ENCODE results near the gene WDCP. TPM values are rescaled to one million over a fixed set of nuclear protein-coding genes. Genes with fewer than 3 reads are reported as not detected.
"Not testable (repeated sequence)": the region's sequence is repeated elsewhere in the genome, so short reads cannot be mapped to it uniquely, and the experiment has no call there.

Gene WDCP
- total and polyA plus RNA-seq, 5 donors from 2014 or later: 3.4 to 11.0 (median 5.3) TPM

DNA sequence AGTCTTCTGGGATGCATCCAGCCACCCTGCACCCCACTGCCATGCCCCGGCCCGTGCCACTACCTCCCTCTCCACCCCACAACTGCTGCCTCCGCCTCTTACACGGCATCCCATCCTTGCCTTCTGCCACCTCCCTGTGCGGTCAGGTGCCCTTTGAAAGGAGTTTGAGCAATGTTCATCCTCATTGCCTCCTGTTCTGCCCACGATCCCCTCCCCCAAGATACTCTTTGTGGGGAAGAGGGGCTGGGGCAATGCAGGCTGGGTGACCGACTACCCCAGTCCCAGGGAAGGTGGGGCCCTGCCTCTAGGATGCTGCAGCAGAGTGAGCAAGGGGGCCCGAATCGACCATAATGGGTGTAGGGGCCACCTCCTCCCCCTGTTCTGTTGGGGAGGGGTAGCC, 28.9 kb downstream of the WDCP start:
- DNase-seq: no peak
- peaks cover 16% of the 10 kb centered on the region for H3K36me3 Mint-ChIP-seq
- Histone ChIP-seq H3K27ac (ENCODE audit: insufficient read depth, low read length, poor library complexity, severe bottlenecking) (no peak overlapping the region), H3K36me3 (ENCODE audit: control insufficient read depth, insufficient read depth, low read length) (peaks cover 4% of the 10 kb centered on the region), H3K27me3 (ENCODE audit: control insufficient read depth, insufficient read depth, low read length) (no peaks in the 10 kb centered on the region), H3K4me3 (ENCODE audit: low read depth, low read length) (no peak overlapping the region), H3K9me3 (ENCODE audit: control insufficient read depth in 2 of 2, low read length in 2 of 2) (no peaks in the 10 kb centered on the region), H3K4me1 (ENCODE audit: control insufficient read depth, insufficient read depth, low read length, poor library complexity, severe bottlenecking) (no peaks in the 10 kb centered on the region)
- ATAC-seq (ENCODE audit: low read depth in 2 of 2): no peak
- peaks cover 0 to 4% (median 1%) of the 10 kb centered on the region in 4 donors for H3K4me1 Mint-ChIP-seq
- H3K4me3 Mint-ChIP-seq: no peak overlapping the region
- H3K27me3 Mint-ChIP-seq: peaks cover under 1% of the 10 kb centered on the region
- H3K27ac Mint-ChIP-seq: no peak overlapping the region
- no peaks in the 10 kb centered on the region for H3K9me3 Mint-ChIP-seq

DNA sequence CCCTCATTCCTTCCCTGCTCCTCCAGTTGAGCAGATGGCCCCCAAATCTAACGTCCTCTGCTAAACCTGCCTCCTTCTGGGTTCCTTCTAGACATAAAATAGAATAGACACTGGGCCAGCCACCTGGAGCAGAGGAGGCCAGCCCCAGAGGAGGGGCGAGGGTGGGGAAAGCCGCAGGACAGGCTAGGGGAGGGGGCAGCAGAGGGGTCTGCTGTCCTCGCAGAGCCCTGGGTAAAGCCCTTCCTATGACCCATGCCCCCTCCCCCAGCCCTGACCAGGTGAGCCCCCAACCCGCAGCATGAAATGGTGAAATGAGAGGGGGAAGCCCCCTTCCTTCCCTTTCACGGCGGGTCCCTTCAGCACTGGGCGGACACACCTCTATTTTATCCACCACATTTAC, 29.5 kb downstream of the WDCP start:
- Mint-ChIP-seq H3K36me3 (peaks cover 11% of the 10 kb centered on the region), H3K4me3 (no peak overlapping the region), H3K4me1 (peaks cover 0 to 4% (median 1%) of the 10 kb centered on the region in 4 donors), H3K9me3 (no peaks in the 10 kb centered on the region), H3K27me3 (peaks cover 6% of the 10 kb centered on the region), H3K27ac (no peak overlapping the region)
- DNase-seq (no peak), ATAC-seq (ENCODE audit: low read depth in 2 of 2) (no peak)
- no peak overlapping the region for H3K27ac ChIP-seq (ENCODE audit: insufficient read depth, low read length, poor library complexity, severe bottlenecking)
- no peaks in the 10 kb centered on the region for H3K4me1 ChIP-seq (ENCODE audit: control insufficient read depth, insufficient read depth, low read length, poor library complexity, severe bottlenecking)
- peaks cover 2% of the 10 kb centered on the region for H3K36me3 ChIP-seq (ENCODE audit: control insufficient read depth, insufficient read depth, low read length)
- peaks cover under 1% of the 10 kb centered on the region for H3K27me3 ChIP-seq (ENCODE audit: control insufficient read depth, insufficient read depth, low read length)
- no peak overlapping the region for H3K4me3 ChIP-seq (ENCODE audit: low read depth, low read length)
- no peaks in the 10 kb centered on the region for H3K9me3 ChIP-seq (ENCODE audit: control insufficient read depth in 2 of 2, low read length in 2 of 2)

DNA sequence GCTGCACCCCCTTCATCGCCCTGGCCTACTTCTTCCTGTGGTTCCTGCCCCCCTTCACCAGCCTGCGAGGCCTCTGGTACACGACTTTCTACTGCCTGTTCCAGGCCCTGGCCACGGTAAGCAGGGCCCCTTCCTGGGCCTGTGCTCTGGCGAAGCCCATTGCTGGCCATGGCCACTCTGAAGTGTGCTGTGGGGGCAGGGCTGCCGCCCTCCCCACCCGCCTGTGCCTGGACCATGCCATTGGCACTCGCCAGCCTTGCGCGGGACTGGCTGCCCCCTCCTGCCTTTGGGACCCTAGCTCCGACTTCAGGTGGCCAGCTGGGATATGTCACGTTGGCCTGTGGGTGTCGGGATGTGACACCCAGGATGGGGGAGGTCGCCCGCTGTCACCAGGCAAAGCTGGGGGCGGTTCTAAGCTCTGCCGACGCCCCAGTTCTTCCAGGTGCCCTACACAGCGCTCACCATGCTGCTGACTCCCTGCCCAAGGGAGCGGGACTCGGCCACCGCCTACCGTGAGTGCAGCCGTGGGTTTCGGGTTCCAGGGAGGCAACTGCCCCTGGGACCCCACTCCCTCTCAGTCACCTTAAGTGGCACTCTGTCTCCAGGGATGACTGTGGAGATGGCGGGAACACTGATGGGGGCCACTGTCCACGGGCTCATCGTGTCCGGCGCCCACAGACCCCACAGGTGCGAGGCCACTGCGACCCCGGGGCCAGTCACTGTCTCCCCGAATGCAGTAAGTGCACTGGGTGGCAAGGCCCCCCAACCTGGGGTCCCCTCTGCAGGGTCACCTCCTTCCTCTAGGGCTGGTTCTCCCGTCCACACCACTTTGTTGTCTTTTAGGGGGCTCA, 30.1 kb downstream of the WDCP start:
- peaks cover 5% of the 10 kb centered on the region for H3K27me3 ChIP-seq (ENCODE audit: control insufficient read depth, insufficient read depth, low read length)
- no peak for ATAC-seq (ENCODE audit: low read depth in 2 of 2)
- H3K4me1 Mint-ChIP-seq: peaks cover 0 to 4% (median 1%) of the 10 kb centered on the region in 4 donors

DNA sequence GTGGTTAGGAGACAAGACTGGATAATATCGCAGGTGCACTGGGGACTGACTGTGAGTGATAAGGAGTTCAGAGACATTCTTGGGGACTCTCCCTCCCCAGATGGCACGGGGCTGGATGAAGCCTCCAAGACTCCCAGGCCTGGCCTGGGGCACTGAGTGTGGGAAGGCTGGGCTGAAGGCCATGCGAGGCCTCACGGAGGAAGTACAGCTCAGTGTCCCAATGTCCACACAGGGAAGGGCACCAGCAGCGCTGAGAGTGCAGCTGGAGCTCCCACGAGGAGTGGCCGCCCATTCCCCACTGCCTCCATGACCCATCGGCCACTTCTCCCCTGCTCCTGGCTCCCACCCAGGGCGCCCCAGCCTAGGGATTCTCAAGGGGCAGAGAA, 30.8 kb downstream of the WDCP start:
- no peaks in the 10 kb centered on the region for H3K36me3 ChIP-seq (ENCODE audit: control insufficient read depth, insufficient read depth, low read length)
- H3K27me3 ChIP-seq (ENCODE audit: control insufficient read depth, insufficient read depth, low read length): peaks cover 5% of the 10 kb centered on the region
- H3K4me1 ChIP-seq (ENCODE audit: control insufficient read depth, insufficient read depth, low read length, poor library complexity, severe bottlenecking): no peaks in the 10 kb centered on the region
- no peak overlapping the region for H3K27ac ChIP-seq (ENCODE audit: insufficient read depth, low read length, poor library complexity, severe bottlenecking)
- H3K4me1 Mint-ChIP-seq: peaks cover 0 to 4% (median 2%) of the 10 kb centered on the region in 4 donors
- no peaks in the 10 kb centered on the region for H3K9me3 Mint-ChIP-seq
- no peak overlapping the region for H3K4me3 Mint-ChIP-seq
- peaks cover 16% of the 10 kb centered on the region for H3K27me3 Mint-ChIP-seq
- DNase-seq (no peak), ATAC-seq (ENCODE audit: low read depth in 2 of 2) (no peak)
- no peak overlapping the region for H3K4me3 ChIP-seq (ENCODE audit: low read depth, low read length)
- no peak overlapping the region for H3K27ac Mint-ChIP-seq
- H3K36me3 Mint-ChIP-seq: peaks cover 3% of the 10 kb centered on the region
- no peaks in the 10 kb centered on the region for H3K9me3 ChIP-seq (ENCODE audit: control insufficient read depth in 2 of 2, low read length in 2 of 2)

More for the DNA sequence above, 30.1 kb downstream of the WDCP start:
- no peak overlapping the region for H3K27ac ChIP-seq (ENCODE audit: insufficient read depth, low read length, poor library complexity, severe bottlenecking)
- H3K4me3 ChIP-seq (ENCODE audit: low read depth, low read length): no peak overlapping the region
- no peaks in the 10 kb centered on the region for H3K9me3 ChIP-seq (ENCODE audit: control insufficient read depth in 2 of 2, low read length in 2 of 2)
- H3K27ac Mint-ChIP-seq: no peak overlapping the region
- peaks cover 5% of the 10 kb centered on the region for H3K36me3 Mint-ChIP-seq
- no peaks in the 10 kb centered on the region for H3K4me1 ChIP-seq (ENCODE audit: control insufficient read depth, insufficient read depth, low read length, poor library complexity, severe bottlenecking)
- H3K36me3 ChIP-seq (ENCODE audit: control insufficient read depth, insufficient read depth, low read length): no peaks in the 10 kb centered on the region
- no peak for DNase-seq
- H3K27me3 Mint-ChIP-seq: peaks cover 9% of the 10 kb centered on the region
- H3K4me3 Mint-ChIP-seq: no peak overlapping the region
- H3K9me3 Mint-ChIP-seq: no peaks in the 10 kb centered on the region

DNA sequence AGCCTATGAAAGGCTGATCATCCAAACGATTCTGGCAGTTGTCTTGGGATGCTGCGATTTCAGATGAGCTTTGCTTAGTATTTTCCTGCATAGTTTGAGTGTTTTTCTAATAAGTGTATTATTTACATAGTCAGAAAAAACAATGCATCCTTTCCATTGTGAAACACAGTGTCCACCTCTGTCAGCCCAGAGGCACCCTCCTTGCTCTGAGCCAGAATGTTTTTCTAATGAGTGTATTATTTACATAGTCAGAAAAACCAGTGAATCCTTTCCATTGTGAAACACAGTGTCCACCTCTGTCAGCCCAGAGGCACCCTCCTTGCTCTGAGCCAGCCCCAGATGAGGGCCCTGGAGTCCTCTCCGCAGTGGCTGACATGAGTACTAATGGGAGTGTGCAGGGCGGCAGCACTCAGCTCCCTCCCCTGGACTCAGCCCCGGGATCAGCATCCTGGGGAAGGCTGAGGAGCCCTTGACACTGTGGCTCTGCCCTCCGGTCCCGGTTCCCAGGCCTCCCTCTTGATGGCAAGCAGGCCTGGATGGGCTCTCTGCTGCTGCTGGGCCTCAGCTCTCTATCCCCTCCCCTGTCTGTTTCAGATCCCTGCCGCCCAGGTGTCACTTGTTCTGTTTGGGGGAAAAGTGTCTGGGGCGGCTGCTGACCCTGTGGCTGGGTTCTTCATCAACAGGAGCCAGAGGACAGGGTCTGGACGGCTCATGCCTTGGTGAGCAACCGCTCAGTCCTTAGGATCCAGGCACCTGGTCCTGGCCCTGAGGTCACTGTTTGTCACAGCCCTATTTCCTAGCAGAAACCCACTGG, 31.4 kb downstream of the WDCP start:
- peaks cover 0 to 4% (median 3%) of the 10 kb centered on the region in 4 donors for H3K4me1 Mint-ChIP-seq
- no peaks in the 10 kb centered on the region for H3K9me3 ChIP-seq (ENCODE audit: control insufficient read depth in 2 of 2, low read length in 2 of 2)
- H3K4me1 ChIP-seq (ENCODE audit: control insufficient read depth, insufficient read depth, low read length, poor library complexity, severe bottlenecking): peaks cover 1% of the 10 kb centered on the region
- DNase-seq (no peak), ATAC-seq (ENCODE audit: low read depth in 2 of 2) (no peak)
- peaks cover 22% of the 10 kb centered on the region for H3K27me3 Mint-ChIP-seq
- H3K27ac Mint-ChIP-seq: no peak overlapping the region
- H3K4me3 ChIP-seq (ENCODE audit: low read depth, low read length): no peak overlapping the region
- peaks cover 3% of the 10 kb centered on the region for H3K36me3 Mint-ChIP-seq
- peaks cover 7% of the 10 kb centered on the region for H3K27me3 ChIP-seq (ENCODE audit: control insufficient read depth, insufficient read depth, low read length)
- H3K36me3 ChIP-seq (ENCODE audit: control insufficient read depth, insufficient read depth, low read length): no peaks in the 10 kb centered on the region
- H3K27ac ChIP-seq (ENCODE audit: insufficient read depth, low read length, poor library complexity, severe bottlenecking): no peak overlapping the region
- H3K4me3 Mint-ChIP-seq: no peak overlapping the region
- H3K9me3 Mint-ChIP-seq: no peaks in the 10 kb centered on the region

DNA sequence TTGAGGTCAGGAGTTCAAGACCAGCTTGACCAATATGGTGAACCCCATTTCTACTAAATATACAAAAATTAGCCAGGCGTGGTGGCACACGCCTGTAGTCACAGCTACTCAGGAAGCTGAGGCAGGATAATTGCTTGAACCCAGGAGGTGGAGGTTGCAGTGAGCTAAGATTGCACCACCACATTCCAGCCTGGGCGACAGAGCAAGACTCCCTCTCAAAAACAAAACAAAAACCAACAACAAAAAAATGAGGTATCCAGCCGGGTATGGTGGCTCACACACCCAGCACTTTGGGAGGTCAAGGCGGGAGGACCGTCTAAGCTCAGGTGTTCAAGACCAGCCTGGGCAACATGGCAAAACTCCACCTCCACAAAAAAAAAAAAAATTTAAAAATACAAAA, 32.3 kb downstream of the WDCP start:
- ATAC-seq (ENCODE audit: low read depth in 2 of 2); DNase-seq; H3K9me3 ChIP-seq (ENCODE audit: control insufficient read depth in 2 of 2, low read length in 2 of 2); H3K27me3 ChIP-seq (ENCODE audit: control insufficient read depth, insufficient read depth, low read length); H3K4me1 ChIP-seq (ENCODE audit: control insufficient read depth, insufficient read depth, low read length, poor library complexity, severe bottlenecking); H3K9me3 Mint-ChIP-seq; H3K27ac ChIP-seq (ENCODE audit: insufficient read depth, low read length, poor library complexity, severe bottlenecking); H3K36me3 Mint-ChIP-seq; H3K36me3 ChIP-seq (ENCODE audit: control insufficient read depth, insufficient read depth, low read length); H3K4me1 Mint-ChIP-seq; H3K27ac Mint-ChIP-seq; H3K4me3 Mint-ChIP-seq; H3K4me3 ChIP-seq (ENCODE audit: low read depth, low read length): not testable (repeated sequence)
- H3K27me3 Mint-ChIP-seq: peaks cover 23% of the 10 kb centered on the region

DNA sequence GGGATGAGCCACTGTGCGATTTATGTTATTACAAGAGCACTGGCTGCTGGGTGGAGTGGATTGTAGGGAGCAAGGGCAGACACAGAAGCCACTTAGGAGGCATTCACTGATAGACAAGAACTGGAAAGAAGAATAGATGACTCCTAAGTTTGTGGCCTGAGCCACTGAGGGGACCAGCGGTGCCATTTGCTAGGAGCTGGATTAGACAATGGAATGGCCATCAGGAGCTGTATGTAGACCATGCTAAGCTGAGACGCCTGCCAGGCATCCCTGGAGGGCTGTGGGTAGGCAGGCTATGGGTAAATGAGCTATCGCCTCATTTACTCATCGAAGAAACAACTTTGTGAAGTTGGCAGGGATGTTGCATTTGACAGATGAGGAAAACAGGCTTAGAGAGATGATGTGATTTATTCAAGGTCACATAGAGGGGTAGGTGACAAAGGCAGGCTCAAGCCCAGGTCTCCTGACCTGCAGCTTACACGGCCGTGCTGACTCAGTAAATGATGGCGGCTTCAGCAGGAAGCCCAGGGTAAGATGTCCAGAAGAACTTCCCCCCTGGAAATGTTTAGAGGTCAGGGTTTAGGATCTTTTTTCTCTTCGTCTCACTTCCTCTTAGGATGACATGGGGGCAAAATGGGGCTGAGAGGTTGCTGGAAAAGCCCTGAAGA, 34.5 kb downstream of the WDCP start:
- Histone ChIP-seq H3K27me3 (ENCODE audit: control insufficient read depth, insufficient read depth, low read length) (peaks cover 16% of the 10 kb centered on the region), H3K9me3 (ENCODE audit: control insufficient read depth in 2 of 2, low read length in 2 of 2) (no peaks in the 10 kb centered on the region), H3K4me3 (ENCODE audit: low read depth, low read length) (no peak overlapping the region), H3K4me1 (ENCODE audit: control insufficient read depth, insufficient read depth, low read length, poor library complexity, severe bottlenecking) (peaks cover 12% of the 10 kb centered on the region), H3K36me3 (ENCODE audit: control insufficient read depth, insufficient read depth, low read length) (no peaks in the 10 kb centered on the region), H3K27ac (ENCODE audit: insufficient read depth, low read length, poor library complexity, severe bottlenecking) (no peak overlapping the region)
- Mint-ChIP-seq H3K27me3 (peaks cover 34% of the 10 kb centered on the region), H3K9me3 (no peaks in the 10 kb centered on the region), H3K4me1 (peaks cover 0 to 6% (median 3%) of the 10 kb centered on the region in 4 donors), H3K36me3 (peaks cover 3% of the 10 kb centered on the region), H3K27ac (no peak overlapping the region), H3K4me3 (no peak overlapping the region)
- no peak for ATAC-seq (ENCODE audit: low read depth in 2 of 2)
- DNase-seq: no peak

Measured in CD4-positive, CD25-positive, alpha-beta regulatory T cell (primary cell).